Lower leg skin (tissue), 4 donors: Measurements from ENCODE around the gene STAP2. TPM values are rescaled to one million over a fixed set of nuclear protein-coding genes. Genes with fewer than 3 reads are reported as not detected.

ENCODE experiments used
- DNase-seq, 2 donors: peaks; one replicate each; pipeline ENCODE4 v3.0.0-alpha.2; 2019; ENCODE audit warnings: low spot score in 2 of 2
- H3K4me3 ChIP-seq: fragments of 200-600 bp; sonication (generic); 2 replicates; pipeline ENCODE4 v1.5.1; 2017; ENCODE audit warnings: mild to moderate bottlenecking, low read depth; ENCODE audit not compliant: poor library complexity, severe bottlenecking
- CTCF ChIP-seq, 3 donors: fragments of 450-650 bp; IDR thresholded peaks; one replicate each; pipeline ENCODE4 v1.5.1; 2016; ENCODE audit warnings: antibody characterized with exemption in 3 of 3, mild to moderate bottlenecking in 3 of 3, moderate library complexity in 2 of 3
- POLR2A ChIP-seq, 2 donors: fragments of 450-650 bp; IDR thresholded peaks; one replicate each; pipeline ENCODE4 v1.6.1; 2016 to 2017; ENCODE audit warnings: antibody characterized with exemption in 2 of 2, mild to moderate bottlenecking in 1 of 2, moderate library complexity in 1 of 2
- WGBS, 2 donors: methylation state at CpG; one replicate each; pipeline ENCODE4 v1.1.5; 2018; 5-methylcytosine and 5-hydroxymethylcytosine counted together
- intact Hi-C: fragments of 100-400 bp; cut with DNase I; formaldehyde crosslinking; loops from one replicate; pipeline ENCODE4 v1.15.0; 2023; ENCODE audit warnings: low total_unique reads
- total RNA-seq, 4 donors: library from RNA; depleted of rRNA; stranded (reverse); fragments of >200 nt; gene quantifications; one replicate each; pipeline ENCODE4 v1.1.0, GENCODE V29; 2016

STAP2 gene
- total RNA-seq, 4 donors from 2014 or later = 78.5 to 159 (median 122) TPM

DNA sequence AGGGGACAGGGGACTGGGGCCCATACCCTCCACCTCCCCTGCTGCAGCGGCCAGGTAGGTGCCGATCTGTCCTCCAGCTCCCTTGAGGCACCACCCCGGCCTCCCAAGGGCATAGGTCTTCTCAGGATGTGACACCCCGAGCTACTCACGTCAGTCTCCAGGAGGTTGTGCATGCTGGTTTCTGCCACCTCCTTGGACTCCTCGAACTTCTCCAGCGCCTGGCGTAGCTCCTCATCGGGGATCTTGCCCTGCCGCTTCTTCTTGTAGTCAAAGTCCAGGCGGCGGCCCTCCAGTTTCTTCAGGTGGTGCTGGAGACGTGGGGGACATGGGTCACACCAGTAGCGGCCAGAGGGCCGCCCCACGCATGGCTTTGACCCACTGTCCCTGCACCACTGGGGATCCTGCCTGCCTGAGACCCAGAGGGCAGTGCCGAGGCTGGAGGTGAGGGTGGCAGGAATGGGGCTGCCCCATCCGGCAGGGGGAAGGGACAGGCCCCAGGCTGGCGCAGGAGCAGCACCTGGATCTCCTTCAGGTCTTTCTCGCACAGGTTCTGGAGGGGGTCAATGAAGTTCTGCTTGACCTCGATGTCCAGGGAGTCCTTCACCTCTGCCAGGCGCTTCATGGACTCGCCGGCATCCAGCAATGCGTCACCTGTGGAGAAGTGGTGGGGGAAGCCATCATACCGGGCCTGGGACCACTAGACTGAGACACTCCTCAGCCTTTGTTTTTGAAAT lies 25.1 kb upstream of the STAP2 start:
- peak in 1 of 2 donors; percentile 84 for DNase-seq
- TF ChIP-seq POLR2A (IDR thresholded peaks at IDR 0.05) (no peak), CTCF (IDR thresholded peaks at IDR 0.05) (no peak)
- H3K4me3 ChIP-seq = no peak overlapping the region
- WGBS, 2 donors = 89 to 94% methylated on average over 23 to 24 of the region's 26 CpGs
- intact Hi-C loops = no loop called here

DNA sequence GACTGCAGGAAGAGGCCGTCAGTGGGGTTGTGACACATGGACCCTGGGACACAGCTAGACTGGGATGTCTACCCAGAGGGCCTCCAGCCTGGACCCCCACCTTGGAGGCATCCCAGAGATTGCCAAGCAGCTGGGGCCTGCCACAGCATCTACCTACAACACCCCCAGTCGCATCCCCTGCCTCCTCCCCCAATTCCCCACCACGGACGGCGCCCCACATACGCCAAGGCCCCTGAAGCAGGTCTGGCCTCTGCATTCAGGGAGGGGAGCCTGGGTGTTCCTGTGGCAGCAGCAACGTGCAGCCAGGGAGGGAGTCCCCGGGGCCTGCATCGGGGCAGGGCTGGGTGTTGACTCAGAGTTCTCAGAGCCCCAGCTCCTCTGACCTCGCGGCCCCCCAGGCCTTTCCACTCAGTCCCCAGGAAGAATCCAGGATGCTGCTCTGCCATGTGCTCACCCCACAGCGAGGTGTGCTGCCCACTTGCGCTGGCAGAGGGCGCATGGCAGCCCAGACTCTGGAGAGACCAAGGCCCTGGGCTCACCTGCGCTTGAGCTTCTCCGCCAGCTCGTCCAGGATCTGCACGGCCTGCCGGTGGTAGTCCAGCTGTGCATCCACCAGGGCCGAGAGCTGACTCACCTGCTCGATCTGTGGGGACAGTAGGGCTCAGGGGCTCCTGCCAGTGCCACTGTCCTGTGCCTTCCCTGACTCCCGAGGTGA lies 24.4 kb upstream of the STAP2 start:
- TF ChIP-seq CTCF (IDR thresholded peaks at IDR 0.05) (no peak), POLR2A (IDR thresholded peaks at IDR 0.05) (no peak)
- DNase-seq = peak in 1 of 2 donors; percentile 83
- 81 to 94% methylated on average over 7 to 22 of the region's 22 CpGs for WGBS, 2 donors
- intact Hi-C loops = no loop called here
- no peak overlapping the region for H3K4me3 ChIP-seq

- H3K4me3 ChIP-seq = no peak overlapping the region
- TF ChIP-seq CTCF (IDR thresholded peaks at IDR 0.05) (no peak), POLR2A (IDR thresholded peaks at IDR 0.05) (no peak)
- intact Hi-C loops = no loop called here
- 83 to 87% methylated on average over 26 to 31 of the region's 32 CpGs for WGBS, 2 donors
- DNase-seq = peak in 1 of 2 donors; percentile 85
These were observed 23.6 kb upstream of the STAP2 start for GRCh38 chr19:4362101-4362828.

GRCh38 chr19:4361152-4362046 lies 22.8 kb upstream of the STAP2 start:
- H3K4me3 ChIP-seq = no peak overlapping the region
- 91 to 92% methylated on average over 45 of the region's 50 CpGs for WGBS, 2 donors
- TF ChIP-seq POLR2A (IDR thresholded peaks at IDR 0.05) (no peak), CTCF (IDR thresholded peaks at IDR 0.05) (no peak)
- intact Hi-C loops = no loop called here
- DNase-seq = peak in 1 of 2 donors; percentile 84

DNA sequence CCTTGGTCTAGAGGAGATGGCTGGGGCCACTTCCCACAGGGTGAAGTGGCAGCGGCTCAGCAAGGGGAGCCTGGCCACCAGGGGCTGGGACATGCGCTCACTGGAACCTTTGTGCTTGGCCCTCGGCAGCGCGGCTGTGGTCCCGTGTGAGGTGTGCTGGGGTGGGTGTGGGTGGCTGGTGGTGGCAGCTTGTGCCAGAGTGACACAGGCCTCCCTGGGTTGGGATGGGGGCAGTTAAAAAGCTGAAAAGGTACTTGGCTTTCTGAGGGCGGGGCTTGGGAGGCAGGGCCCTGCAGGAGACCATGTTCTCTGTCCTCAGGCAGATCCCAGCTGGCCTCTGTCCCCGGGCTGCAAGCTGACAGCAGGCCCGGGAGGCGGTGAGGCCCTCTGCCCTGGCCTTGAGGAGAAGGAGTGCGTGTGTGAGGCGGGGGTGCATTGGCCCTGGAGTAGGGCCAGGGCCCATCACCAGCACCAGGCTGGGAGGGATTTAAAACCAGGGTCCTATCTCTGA lies 22.1 kb upstream of the STAP2 start:
- WGBS, 2 donors = 68 to 78% methylated on average over 12 of the region's 12 CpGs
- intact Hi-C loops = no loop called here
- peak in 1 of 2 donors; percentile 83 for DNase-seq
- no peak overlapping the region for H3K4me3 ChIP-seq
- TF ChIP-seq CTCF (IDR thresholded peaks at IDR 0.05) (no peak), POLR2A (IDR thresholded peaks at IDR 0.05) (no peak)
